ENCODE measurements around the gene RNASEL. TPM values are rescaled to one million over a fixed set of nuclear protein-coding genes. Genes with fewer than 3 reads are reported as not detected.

Gene RNASEL
- polyA plus RNA-seq, 1 donor (not counting 4 experiments of a cell fraction or from before 2014, with no cell fraction given) = 4.7 TPM

- Histone ChIP-seq H3K27ac (ENCODE audit: control insufficient read depth, insufficient read depth, low read length) (no peak overlapping the region), H4K20me1 (ENCODE audit: control insufficient read depth, extremely low read depth, insufficient read depth, low read length) (no peaks in the 10 kb centered on the region), H3K9me3 (ENCODE audit: control insufficient read depth, low read depth, low read length) (no peaks in the 10 kb centered on the region), H2AFZ (ENCODE audit: control insufficient read depth, low read length) (no peak overlapping the region), H3K36me3 (ENCODE audit: control insufficient read depth in 2 of 2, extremely low read depth in 1 of 2, insufficient read depth in 2 of 2, low read length in 2 of 2) (no peaks in the 10 kb centered on the region), H3K27me3 (ENCODE audit: control insufficient read depth, extremely low read depth, insufficient read depth, low read length) (no peaks in the 10 kb centered on the region), H3K4me3 (ENCODE audit: control insufficient read depth in 2 of 3, extremely low read depth in 1 of 3, insufficient read depth in 2 of 3, low read depth in 1 of 3, low read length in 3 of 3) (no peak overlapping the region), H3K9me1 (ENCODE audit: control insufficient read depth, extremely low read depth, insufficient read depth, low read length) (no peaks in the 10 kb centered on the region), H3K4me2 (ENCODE audit: control insufficient read depth, extremely low read depth, insufficient read depth, low read depth, low read length) (no peak overlapping the region), H3K9ac (ENCODE audit: control insufficient read depth, extremely low read depth, insufficient read depth, low read length) (no peak overlapping the region), H3K79me2 (ENCODE audit: control insufficient read depth, insufficient read depth, low read length) (no peaks in the 10 kb centered on the region), H3K4me1 (ENCODE audit: control insufficient read depth, extremely low read depth, insufficient read depth, low read length) (no peaks in the 10 kb centered on the region)
- FAIRE-seq (no peak), DNase-seq (ENCODE audit: low read depth, low spot score) (no peak)
- TF ChIP-seq, protein P1, sequence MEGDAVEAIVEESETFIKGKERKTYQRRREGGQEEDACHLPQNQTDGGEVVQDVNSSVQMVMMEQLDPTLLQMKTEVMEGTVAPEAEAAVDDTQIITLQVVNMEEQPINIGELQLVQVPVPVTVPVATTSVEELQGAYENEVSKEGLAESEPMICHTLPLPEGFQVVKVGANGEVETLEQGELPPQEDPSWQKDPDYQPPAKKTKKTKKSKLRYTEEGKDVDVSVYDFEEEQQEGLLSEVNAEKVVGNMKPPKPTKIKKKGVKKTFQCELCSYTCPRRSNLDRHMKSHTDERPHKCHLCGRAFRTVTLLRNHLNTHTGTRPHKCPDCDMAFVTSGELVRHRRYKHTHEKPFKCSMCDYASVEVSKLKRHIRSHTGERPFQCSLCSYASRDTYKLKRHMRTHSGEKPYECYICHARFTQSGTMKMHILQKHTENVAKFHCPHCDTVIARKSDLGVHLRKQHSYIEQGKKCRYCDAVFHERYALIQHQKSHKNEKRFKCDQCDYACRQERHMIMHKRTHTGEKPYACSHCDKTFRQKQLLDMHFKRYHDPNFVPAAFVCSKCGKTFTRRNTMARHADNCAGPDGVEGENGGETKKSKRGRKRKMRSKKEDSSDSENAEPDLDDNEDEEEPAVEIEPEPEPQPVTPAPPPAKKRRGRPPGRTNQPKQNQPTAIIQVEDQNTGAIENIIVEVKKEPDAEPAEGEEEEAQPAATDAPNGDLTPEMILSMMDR (optimal IDR thresholded peaks at IDR 0.05 in 1 of 3, IDR thresholded peaks at IDR 0.05 in 1 of 3, conservative IDR thresholded peaks at IDR 0.05 in 1 of 3; ENCODE audit: extremely low read depth in 1 of 3, insufficient read depth in 2 of 3, low read length in 3 of 3) = no peak
- TF ChIP-seq EZH2 (IDR thresholded peaks at IDR 0.05; ENCODE audit: low read length) = no peak
- dilution Hi-C loops (cut with MboI; ENCODE audit: extremely low pct_ligation_motif_present, low sequenced_read_pairs) = no loop called here
Observed at GRCh38 chr1:182635871-182636270, 46.8 kb upstream of the RNASEL start.

- Histone ChIP-seq H3K36me3 (ENCODE audit: control insufficient read depth in 2 of 2, extremely low read depth in 1 of 2, insufficient read depth in 2 of 2, low read length in 2 of 2) (no peaks in the 10 kb centered on the region), H3K79me2 (ENCODE audit: control insufficient read depth, insufficient read depth, low read length) (no peaks in the 10 kb centered on the region), H3K4me1 (ENCODE audit: control insufficient read depth, extremely low read depth, insufficient read depth, low read length) (no peaks in the 10 kb centered on the region), H3K9ac (ENCODE audit: control insufficient read depth, extremely low read depth, insufficient read depth, low read length) (no peak overlapping the region), H3K9me3 (ENCODE audit: control insufficient read depth, low read depth, low read length) (no peaks in the 10 kb centered on the region), H3K27me3 (ENCODE audit: control insufficient read depth, extremely low read depth, insufficient read depth, low read length) (no peaks in the 10 kb centered on the region), H2AFZ (ENCODE audit: control insufficient read depth, low read length) (no peak overlapping the region), H3K9me1 (ENCODE audit: control insufficient read depth, extremely low read depth, insufficient read depth, low read length) (no peaks in the 10 kb centered on the region), H3K4me3 (ENCODE audit: control insufficient read depth in 2 of 3, extremely low read depth in 1 of 3, insufficient read depth in 2 of 3, low read depth in 1 of 3, low read length in 3 of 3) (no peak overlapping the region), H3K27ac (ENCODE audit: control insufficient read depth, insufficient read depth, low read length) (no peak overlapping the region), H3K4me2 (ENCODE audit: control insufficient read depth, extremely low read depth, insufficient read depth, low read depth, low read length) (no peak overlapping the region), H4K20me1 (ENCODE audit: control insufficient read depth, extremely low read depth, insufficient read depth, low read length) (no peaks in the 10 kb centered on the region)
- DNase-seq (ENCODE audit: low read depth, low spot score) = no peak
- no peak for TF ChIP-seq EZH2 (IDR thresholded peaks at IDR 0.05; ENCODE audit: low read length)
- TF ChIP-seq, protein P1 (optimal IDR thresholded peaks at IDR 0.05 in 1 of 3, IDR thresholded peaks at IDR 0.05 in 1 of 3, conservative IDR thresholded peaks at IDR 0.05 in 1 of 3; ENCODE audit: extremely low read depth in 1 of 3, insufficient read depth in 2 of 3, low read length in 3 of 3) = no peak
- FAIRE-seq = no peak
- dilution Hi-C loops (cut with MboI; ENCODE audit: extremely low pct_ligation_motif_present, low sequenced_read_pairs) = no loop called here
Observed at GRCh38 chr1:182634306-182635072, 45.4 kb upstream of the RNASEL start.
